GM19025 (cell line): ENCODE results near the gene PPT1.

Source experiments
- ATAC-seq: cut with Tn5 transposase; IDR thresholded peaks from one replicate; pipeline ENCODE4 v1.9.1; 2021; ENCODE audit warnings: mild to moderate bottlenecking, low read depth, moderate library complexity; ENCODE audit not compliant: unreplicated experiment

The PPT1 gene

GRCh38 chr1:40096977-40097782 is at the start of gene PPT1:
Gene PPT1 (minus strand): TSS chr1:40097252. CDS start chr1:40097238, 14 bp downstream.
- ATAC-seq: peak; percentile 83

GRCh38 chr1:40143891-40144575 is 47.0 kb upstream of the PPT1 start:
- ATAC-seq: no peak

- no peak for ATAC-seq
Observed at GRCh38 chr1:40141878-40142535, 45.0 kb upstream of the PPT1 start.

- ATAC-seq: no peak
Observed at GRCh38 chr1:40140211-40140973, 43.3 kb upstream of the PPT1 start.

GRCh38 chr1:40133839-40134238 is 36.8 kb upstream of the PPT1 start:
- ATAC-seq: no peak

GRCh38 chr1:40133312-40133665 is 36.2 kb upstream of the PPT1 start:
- ATAC-seq: no peak

GRCh38 chr1:40132383-40133311 is 35.6 kb upstream of the PPT1 start:
- no peak for ATAC-seq

GRCh38 chr1:40130892-40131291 is 33.8 kb upstream of the PPT1 start:
- no peak for ATAC-seq

GRCh38 chr1:40122855-40123254 is 25.8 kb upstream of the PPT1 start:
- ATAC-seq: no peak

- ATAC-seq: no peak
Observed at GRCh38 chr1:40120128-40120527, 23.1 kb upstream of the PPT1 start.

GRCh38 chr1:40114400-40114799 is 17.3 kb upstream of the PPT1 start:
- ATAC-seq: no peak

- no peak for ATAC-seq
Observed at GRCh38 chr1:40110389-40110788, 13.3 kb upstream of the PPT1 start.

GRCh38 chr1:40107290-40107959 is 10.4 kb upstream of the PPT1 start:
- no peak for ATAC-seq

GRCh38 chr1:40105028-40105427 is 8.0 kb upstream of the PPT1 start:
- no peak for ATAC-seq

GRCh38 chr1:40102896-40103295 is 5.8 kb upstream of the PPT1 start:
- no peak for ATAC-seq

GRCh38 chr1:40102038-40102437 is 5.0 kb upstream of the PPT1 start:
- ATAC-seq: no peak

GRCh38 chr1:40096646-40096976 is 441 bp downstream of the PPT1 start:
- ATAC-seq: no peak

- no peak for ATAC-seq
Observed at GRCh38 chr1:40095806-40096205, 1.2 kb downstream of the PPT1 start.

- ATAC-seq: no peak
Observed at GRCh38 chr1:40094466-40095110, 2.5 kb downstream of the PPT1 start.
